GM15510 (cell line): Measurements from ENCODE around the gene RING1.

Source experiments
- POLR2A ChIP-seq: IDR thresholded peaks from 3 replicates; pipeline ENCODE4 v1.6.1; 2011; ENCODE audit warnings: borderline replicate concordance; ENCODE audit not compliant: insufficient read length; ENCODE audit errors: extremely low read depth

Gene RING1

GRCh38 chr6:33197431-33198048 lies 10.8 kb upstream of the RING1 start:
- TF ChIP-seq POLR2A, result no peak

DNA sequence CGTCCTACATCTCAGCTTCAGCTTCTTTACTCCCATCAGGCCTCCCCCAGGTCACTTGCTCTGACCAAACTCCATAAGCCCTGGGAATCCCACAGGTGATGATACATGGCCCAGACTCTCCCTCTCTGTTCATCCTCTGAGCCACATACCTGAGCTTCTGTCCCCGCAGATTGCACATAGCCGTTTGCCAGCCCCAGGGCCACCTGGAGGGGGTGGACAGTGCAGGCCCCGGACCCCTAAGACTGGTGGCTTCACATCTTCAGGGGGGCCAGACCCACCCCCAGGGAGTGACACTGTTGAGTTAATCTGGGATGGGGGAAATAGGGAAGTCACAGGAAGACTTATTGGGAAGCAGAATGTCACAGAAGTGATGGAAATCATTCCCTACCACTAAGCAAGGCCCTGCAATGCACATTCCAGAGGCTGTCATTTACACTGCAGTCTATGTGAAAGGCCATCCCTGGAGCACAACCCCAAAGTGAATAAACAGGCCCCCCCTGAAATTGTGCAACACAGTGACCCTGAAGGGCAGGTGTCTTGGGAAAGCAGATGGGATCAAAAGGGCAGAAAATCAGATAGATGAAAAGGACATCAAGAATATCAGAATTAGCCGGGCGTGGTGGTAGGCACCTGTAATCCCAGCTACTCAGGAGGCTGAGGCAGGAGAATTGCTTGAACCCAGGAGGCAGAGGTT lies 10.0 kb upstream of the RING1 start:
- TF ChIP-seq POLR2A, result no peak

DNA sequence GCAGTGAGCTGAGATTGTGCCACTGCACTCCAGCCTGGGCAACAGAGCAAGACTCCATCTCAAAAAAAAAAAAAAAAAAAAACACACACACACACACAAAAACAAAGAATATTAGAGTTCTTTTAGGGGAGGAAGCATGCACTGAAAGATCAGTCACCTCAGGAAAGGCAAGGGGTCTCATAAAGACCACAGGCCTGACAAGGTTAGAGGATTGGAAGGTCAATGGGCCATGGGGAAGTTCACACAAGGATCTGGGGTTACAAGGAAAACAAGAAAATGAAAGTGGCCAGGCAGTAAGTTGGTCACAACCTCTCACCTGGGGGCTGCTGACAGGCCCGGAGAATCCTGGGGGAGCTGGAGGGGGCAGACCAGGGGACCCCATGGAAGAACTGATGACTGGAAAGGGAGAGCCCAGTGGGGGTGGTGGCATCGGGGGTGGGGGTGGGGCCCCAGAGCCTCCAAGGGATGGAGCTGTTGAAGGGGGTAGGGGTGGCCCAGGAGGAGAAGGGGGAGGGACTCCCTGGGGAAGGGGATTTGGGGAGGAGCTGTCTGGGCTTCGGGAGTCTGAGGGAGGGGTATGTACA lies 9.4 kb upstream of the RING1 start:
- no peak for TF ChIP-seq POLR2A

DNA sequence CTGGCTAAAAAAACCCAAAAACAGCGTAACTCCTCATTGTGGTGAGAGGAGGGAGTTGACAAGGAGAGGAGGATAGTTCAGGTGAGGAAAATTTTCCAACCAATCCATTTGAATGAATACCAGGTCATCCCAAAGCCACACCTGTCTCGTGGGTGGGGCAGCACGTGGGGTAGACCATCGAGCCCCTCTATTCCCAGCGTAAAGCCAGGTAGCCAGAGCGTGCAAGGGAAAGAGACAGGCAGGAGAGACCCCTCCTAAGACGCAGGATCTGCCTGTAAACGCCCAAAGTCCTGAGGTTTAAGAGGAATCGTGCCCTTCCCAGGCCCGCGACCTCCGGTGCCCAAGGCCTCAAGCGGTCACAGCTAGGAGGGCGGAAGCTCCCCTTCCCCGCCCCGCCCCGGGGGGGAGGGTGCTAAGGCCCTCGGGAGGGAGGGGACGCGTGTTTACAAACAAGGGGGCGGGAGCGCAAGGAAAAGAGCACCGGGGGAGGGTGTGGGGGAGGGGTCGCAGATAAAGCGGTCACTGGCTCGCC lies 8.5 kb upstream of the RING1 start:
- no peak for TF ChIP-seq POLR2A

GRCh38 chr6:33200219-33201146 lies 7.8 kb upstream of the RING1 start, which contains the start of the genes RXRB and SLC39A7:
Gene RXRB, minus strand, starts transcription at chr6:33200665. Its CDS starts 189 bp downstream, at chr6:33200476.
Gene SLC39A7, plus strand, starts transcription at chr6:33200867. Its CDS starts 379 bp downstream, at chr6:33201246.
- TF ChIP-seq POLR2A, result peak; percentile 77

GRCh38 chr6:33201147-33201545 lies 7.2 kb upstream of the RING1 start:
- no peak for TF ChIP-seq POLR2A

DNA sequence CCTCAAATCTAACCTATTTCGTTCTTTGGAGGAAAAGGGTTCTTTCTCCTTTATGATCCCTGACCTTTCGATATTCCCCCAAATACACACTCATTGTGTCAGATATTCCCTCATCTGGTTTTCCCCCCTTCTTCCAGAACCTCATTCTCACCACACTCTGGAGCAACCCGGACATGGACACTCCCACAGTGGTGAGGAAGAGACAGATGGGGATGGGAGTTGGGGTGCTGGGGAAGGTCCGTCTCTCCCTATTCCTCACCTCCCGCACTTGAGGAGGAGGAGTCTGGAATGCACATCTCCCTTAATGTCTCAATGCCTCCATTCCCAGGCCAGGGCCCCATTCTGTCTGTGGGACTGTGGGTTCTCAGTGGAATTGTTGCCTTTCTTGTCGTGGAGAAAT lies 6.4 kb upstream of the RING1 start:
- TF ChIP-seq POLR2A, result no peak

DNA sequence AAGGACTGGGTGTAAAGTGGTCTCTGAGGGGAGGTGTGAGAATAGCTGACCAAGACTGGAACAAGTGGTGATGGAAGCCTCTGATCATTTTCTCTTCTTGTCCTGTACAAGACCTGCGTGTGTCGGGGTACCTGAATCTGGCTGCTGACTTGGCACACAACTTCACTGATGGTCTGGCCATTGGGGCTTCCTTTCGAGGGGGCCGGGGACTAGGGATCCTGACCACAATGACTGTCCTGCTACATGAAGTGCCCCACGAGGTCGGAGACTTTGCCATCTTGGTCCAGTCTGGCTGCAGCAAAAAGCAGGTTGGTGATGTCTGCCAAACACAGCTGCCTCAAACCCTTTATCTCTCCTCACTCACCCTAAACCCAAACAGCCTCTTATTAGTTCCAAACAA lies 5.5 kb upstream of the RING1 start:
- TF ChIP-seq POLR2A, result no peak

DNA sequence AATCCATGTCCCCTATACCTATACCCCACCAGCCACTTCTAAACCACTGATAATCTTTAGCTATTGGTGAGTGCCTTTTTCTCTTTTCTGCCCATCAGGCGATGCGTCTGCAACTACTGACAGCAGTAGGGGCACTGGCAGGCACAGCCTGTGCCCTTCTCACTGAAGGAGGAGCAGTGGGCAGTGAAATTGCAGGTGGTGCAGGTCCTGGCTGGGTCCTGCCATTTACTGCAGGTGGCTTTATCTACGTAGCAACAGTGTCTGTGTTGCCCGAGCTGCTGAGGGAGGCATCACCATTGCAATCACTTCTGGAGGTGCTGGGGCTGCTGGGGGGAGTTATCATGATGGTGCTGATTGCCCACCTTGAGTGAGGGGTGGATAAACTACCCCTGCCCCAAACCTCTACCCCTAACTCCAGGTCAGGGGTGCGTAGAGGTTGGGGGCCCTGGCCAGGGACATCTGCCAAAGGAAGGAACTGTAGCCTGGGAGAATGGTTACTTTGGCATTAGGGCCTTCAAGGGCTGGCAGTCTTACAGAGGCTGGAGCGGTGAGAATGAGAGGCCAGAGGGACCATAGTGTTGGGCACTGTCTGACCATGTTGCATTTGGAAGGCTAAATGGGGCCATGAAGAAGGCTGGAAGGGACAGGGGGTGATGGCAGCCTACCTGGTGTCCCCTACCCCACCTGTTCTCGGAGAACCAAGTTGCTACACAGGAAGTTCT lies 4.7 kb upstream of the RING1 start:
- TF ChIP-seq POLR2A, result no peak

DNA sequence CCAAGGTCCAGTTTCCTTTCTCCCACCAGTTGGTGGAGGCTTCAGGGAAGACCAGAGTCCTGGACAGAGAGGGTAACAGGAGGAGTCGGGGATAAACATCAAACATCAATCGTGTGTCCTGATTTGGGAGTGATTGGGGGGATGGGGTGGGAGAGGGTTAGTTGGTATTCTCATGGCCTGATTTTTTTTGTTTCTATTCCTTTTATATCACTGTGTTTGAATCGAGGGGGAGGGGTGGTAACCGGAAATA lies 4.2 kb upstream of the RING1 start:
- no peak for TF ChIP-seq POLR2A

DNA sequence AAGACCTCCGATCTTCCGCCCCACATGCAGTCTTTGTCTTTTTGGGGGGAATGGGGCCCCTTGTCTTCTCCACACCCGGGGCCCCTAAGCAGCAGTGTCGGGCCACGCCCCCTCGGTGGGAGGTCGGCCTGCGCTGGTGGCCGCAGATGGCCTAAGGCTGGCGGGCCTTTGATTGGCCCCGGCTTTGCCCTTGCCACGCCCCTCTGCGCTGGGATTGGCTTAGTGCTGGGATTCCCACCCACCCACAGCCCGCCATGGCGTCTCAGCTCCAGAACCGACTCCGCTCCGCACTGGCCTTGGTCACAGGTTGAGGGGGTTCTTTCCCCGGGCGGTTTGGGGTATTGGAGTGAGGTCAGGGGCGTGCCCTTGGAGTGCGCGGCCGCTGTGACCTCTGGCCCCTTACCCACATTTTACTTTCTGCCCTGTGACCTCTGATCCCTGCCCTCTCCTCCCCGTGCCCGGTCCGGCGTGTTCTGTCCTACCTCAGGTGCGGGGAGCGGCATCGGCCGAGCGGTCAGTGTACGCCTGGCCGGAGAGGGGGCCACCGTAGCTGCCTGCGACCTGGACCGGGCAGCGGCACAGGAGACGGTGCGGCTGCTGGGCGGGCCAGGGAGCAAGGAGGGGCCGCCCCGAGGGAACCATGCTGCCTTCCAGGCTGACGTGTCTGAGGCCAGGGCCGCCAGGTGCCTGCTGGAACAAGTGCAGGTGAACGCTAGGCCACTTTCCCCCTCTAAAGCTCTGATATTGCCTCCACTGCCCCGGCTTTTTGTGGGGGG lies 3.7 kb upstream of the RING1 start, which contains the start of gene HSD17B8:
TSS of gene HSD17B8 (plus strand) at position 241 of the 776 bp plus-strand sequence. CDS start at position 255, 14 bp downstream.
- peak; percentile 72 for TF ChIP-seq POLR2A

- no peak for TF ChIP-seq POLR2A
These were observed 2.9 kb upstream of the RING1 start for GRCh38 chr6:33205191-33206026.
